ENCODE measurements around the gene IL1RAPL1. TPM values are rescaled to one million over a fixed set of nuclear protein-coding genes. Genes with fewer than 3 reads are reported as not detected.

The IL1RAPL1 gene
- total and polyA plus RNA-seq, 2 donors (not counting 3 experiments of a cell fraction or from before 2014, with no cell fraction given), result 0.79 to 1.3 TPM

DNA sequence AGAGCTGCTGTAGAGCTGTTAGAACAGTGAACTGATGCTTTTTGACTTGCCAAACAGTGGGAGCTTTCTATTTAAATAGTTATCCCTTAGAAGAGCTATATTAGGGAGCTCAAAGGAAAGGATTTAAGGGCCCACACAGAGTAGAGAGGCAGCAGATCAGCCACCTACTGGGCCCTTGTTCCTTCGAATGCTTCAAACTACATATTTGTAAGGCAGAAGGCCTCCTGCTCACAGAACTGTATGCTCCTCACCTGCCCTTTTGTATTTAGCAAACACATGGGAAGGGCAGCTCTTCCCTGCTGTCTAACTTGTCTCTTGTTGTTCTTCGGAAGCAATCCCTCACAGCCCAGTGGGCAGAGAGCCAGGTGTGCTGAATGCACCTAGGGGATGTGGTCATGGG is 38.0 kb downstream of the IL1RAPL1 start:
- no peak for FAIRE-seq
- CTCF ChIA-PET, result no interaction called here

More for the DNA sequence above, 38.0 kb downstream of the IL1RAPL1 start:
- no peak overlapping the region for H3K4me3 ChIP-seq (replicated peaks in 1 of 3; ENCODE audit: insufficient read depth in 1 of 3, low read depth in 1 of 3, low read length in 3 of 3)
- no peaks in the 10 kb centered on the region for H3K4me1 ChIP-seq (ENCODE audit: control insufficient read depth, extremely low read depth, insufficient read depth, low read length)
- TF ChIP-seq GATA2 (IDR thresholded peaks at IDR 0.05; ENCODE audit: insufficient read depth, insufficient read length, low read depth, low read length) (no peak), JUN (IDR thresholded peaks at IDR 0.05; ENCODE audit: borderline replicate concordance, insufficient read depth, insufficient read length, low read depth) (no peak), FOS (IDR thresholded peaks at IDR 0.05; ENCODE audit: borderline replicate concordance, insufficient read depth, low read length) (no peak), CTCF (IDR thresholded peaks at IDR 0.05; ENCODE audit: extremely low read depth in 1 of 2, insufficient read depth in 1 of 2, low read depth in 1 of 2, low read length in 2 of 2) (no peak), MYC (IDR thresholded peaks at IDR 0.05; ENCODE audit: low read depth, low read length) (no peak), EZH2 (IDR thresholded peaks at IDR 0.05; ENCODE audit: borderline replicate concordance, low read depth, low read length, severe bottlenecking) (no peak), POLR2A (IDR thresholded peaks at IDR 0.05; ENCODE audit: low read depth, low read length) (no peak), POLR2AphosphoS5 (IDR thresholded peaks at IDR 0.05; ENCODE audit: insufficient read depth, low read depth, low read length) (no peak)
- TF ChIP-seq, protein P1, sequence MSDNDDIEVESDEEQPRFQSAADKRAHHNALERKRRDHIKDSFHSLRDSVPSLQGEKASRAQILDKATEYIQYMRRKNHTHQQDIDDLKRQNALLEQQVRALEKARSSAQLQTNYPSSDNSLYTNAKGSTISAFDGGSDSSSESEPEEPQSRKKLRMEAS (IDR thresholded peaks at IDR 0.05; ENCODE audit: insufficient read depth, insufficient read length), result no peak
- no TSS peak for BruUV-seq (replicated peaks)
- no peak overlapping the region for H2AFZ ChIP-seq (ENCODE audit: low read depth, low read length)
- dilution Hi-C loops (cut with MboI; ENCODE audit: extremely low pct_ligation_motif_present, low sequenced_read_pairs), result no loop called here
- H3K9me3 ChIP-seq (replicated peaks; ENCODE audit: control insufficient read depth, insufficient read depth, low read length), result no peaks in the 10 kb centered on the region
- no peaks in the 10 kb centered on the region for H3K79me2 ChIP-seq (ENCODE audit: control insufficient read depth, insufficient read depth, low read length)
- H3K27ac ChIP-seq (ENCODE audit: insufficient read depth, low read depth, low read length), result no peak overlapping the region
- H3K9me1 ChIP-seq (replicated peaks; ENCODE audit: control insufficient read depth, extremely low read depth, insufficient read depth, low read length), result no peaks in the 10 kb centered on the region
- H3K4me2 ChIP-seq (ENCODE audit: insufficient read depth, low read length), result no peak overlapping the region
- H3K27me3 ChIP-seq (ENCODE audit: control insufficient read depth in 2 of 2, insufficient read depth in 2 of 2, low read length in 2 of 2), result no peaks in the 10 kb centered on the region
- no peak overlapping the region for H3K9ac ChIP-seq (replicated peaks; ENCODE audit: extremely low read depth, insufficient read depth, low read length)
- no peaks in the 10 kb centered on the region for H3K36me3 ChIP-seq (ENCODE audit: control insufficient read depth in 2 of 2, extremely low read depth in 1 of 2, insufficient read depth in 2 of 2, low read length in 2 of 2)
- no peaks in the 10 kb centered on the region for H4K20me1 ChIP-seq (replicated peaks; ENCODE audit: control insufficient read depth, extremely low read depth, insufficient read depth, low read length)
- intact Hi-C loops (cut with micrococcal nuclease), result no loop called here
- DNase-seq (ENCODE audit: low read depth, low spot score), result no peak
- POLR2A ChIA-PET, result no interaction called here

All from endothelial cell of umbilical vein (primary cell).